CD4-positive, alpha-beta T cell treated with Interleukin-17A for 4 hours (primary cell): Measurements from ENCODE around the gene SH2D2A.
"Not testable (repeated sequence)": the region's sequence is repeated elsewhere in the genome, so short reads cannot be mapped to it uniquely, and the experiment has no call there.

ENCODE experiments used
- DNase-seq: peaks from one replicate; pipeline ENCODE4 v3.0.0-alpha.2; 2020; ENCODE audit warnings: mixed read lengths

Gene SH2D2A

GRCh38 chr1:156767101-156767878 lies 49.4 kb downstream of the SH2D2A start, which contains the start of gene PRCC:
Gene PRCC (plus strand): TSS chr1:156767535. CDS start chr1:156767772, 237 bp downstream.
- DNase-seq: peak; percentile 95

GRCh38 chr1:156766298-156767100 lies 50.1 kb downstream of the SH2D2A start:
- DNase-seq: no peak

GRCh38 chr1:156765666-156766065 lies 51.0 kb downstream of the SH2D2A start:
- no peak for DNase-seq

GRCh38 chr1:156765136-156765535 lies 51.5 kb downstream of the SH2D2A start:
- not testable (repeated sequence) for DNase-seq

- no peak for DNase-seq
These were observed 55.9 kb downstream of the SH2D2A start for GRCh38 chr1:156760796-156761104.

GRCh38 chr1:156760092-156760795 lies 56.4 kb downstream of the SH2D2A start:
- DNase-seq: no peak

- DNase-seq: not testable (repeated sequence)
These were observed 58.9 kb downstream of the SH2D2A start for GRCh38 chr1:156757572-156758253.

- DNase-seq: no peak
These were observed 60.3 kb downstream of the SH2D2A start for GRCh38 chr1:156756355-156756754.
